ENCODE data around the gene PRDM2.

The PRDM2 gene

GRCh38 chr1:13808729-13809131 is 108.7 kb downstream of the PRDM2 start:
- H3K27me3 ChIP-seq (ENCODE audit: control insufficient read depth, insufficient read depth, low read length, poor library complexity, severe bottlenecking) = no peaks in the 10 kb centered on the region
- no peaks in the 10 kb centered on the region for H3K9me3 ChIP-seq (ENCODE audit: control insufficient read depth, low read length)
- no peak overlapping the region for H3K4me3 ChIP-seq (ENCODE audit: insufficient read depth, low read depth, low read length)
- H3K27ac ChIP-seq (ENCODE audit: insufficient read depth, low read depth, low read length, poor library complexity, severe bottlenecking) = no peak overlapping the region
- WGBS, 2 experiments = 86 to 89% methylated on average over 7 of the region's 7 CpGs
- no peaks in the 10 kb centered on the region for H3K36me3 ChIP-seq (ENCODE audit: control insufficient read depth, insufficient read depth, low read length)
- H3K4me1 ChIP-seq (ENCODE audit: control insufficient read depth, insufficient read depth, low read length) = no peaks in the 10 kb centered on the region

- Histone ChIP-seq H3K9me3 (ENCODE audit: control insufficient read depth, low read length) (no peaks in the 10 kb centered on the region), H3K4me3 (ENCODE audit: insufficient read depth, low read depth, low read length) (no peak overlapping the region), H3K36me3 (ENCODE audit: control insufficient read depth, insufficient read depth, low read length) (no peaks in the 10 kb centered on the region), H3K4me1 (ENCODE audit: control insufficient read depth, insufficient read depth, low read length) (no peaks in the 10 kb centered on the region), H3K27me3 (ENCODE audit: control insufficient read depth, insufficient read depth, low read length, poor library complexity, severe bottlenecking) (no peaks in the 10 kb centered on the region), H3K27ac (ENCODE audit: insufficient read depth, low read depth, low read length, poor library complexity, severe bottlenecking) (no peak overlapping the region)
- 91 to 92% methylated on average over 15 of the region's 15 CpGs for WGBS, 2 experiments
Observed at GRCh38 chr1:13809461-13810159, 109.6 kb downstream of the PRDM2 start.

GRCh38 chr1:13812456-13813397 is 112.7 kb downstream of the PRDM2 start:
- WGBS, 2 experiments = 93% methylated on average over 20 of the region's 20 CpGs
- no peaks in the 10 kb centered on the region for H3K27me3 ChIP-seq (ENCODE audit: control insufficient read depth, insufficient read depth, low read length, poor library complexity, severe bottlenecking)
- H3K9me3 ChIP-seq (ENCODE audit: control insufficient read depth, low read length) = no peaks in the 10 kb centered on the region
- H3K4me1 ChIP-seq (ENCODE audit: control insufficient read depth, insufficient read depth, low read length) = no peaks in the 10 kb centered on the region
- no peaks in the 10 kb centered on the region for H3K36me3 ChIP-seq (ENCODE audit: control insufficient read depth, insufficient read depth, low read length)
- no peak overlapping the region for H3K27ac ChIP-seq (ENCODE audit: insufficient read depth, low read depth, low read length, poor library complexity, severe bottlenecking)
- H3K4me3 ChIP-seq (ENCODE audit: insufficient read depth, low read depth, low read length) = no peak overlapping the region

- Histone ChIP-seq H3K4me1 (ENCODE audit: control insufficient read depth, insufficient read depth, low read length) (no peaks in the 10 kb centered on the region), H3K27me3 (ENCODE audit: control insufficient read depth, insufficient read depth, low read length, poor library complexity, severe bottlenecking) (no peaks in the 10 kb centered on the region), H3K27ac (ENCODE audit: insufficient read depth, low read depth, low read length, poor library complexity, severe bottlenecking) (no peak overlapping the region), H3K36me3 (ENCODE audit: control insufficient read depth, insufficient read depth, low read length) (no peaks in the 10 kb centered on the region), H3K9me3 (ENCODE audit: control insufficient read depth, low read length) (no peaks in the 10 kb centered on the region), H3K4me3 (ENCODE audit: insufficient read depth, low read depth, low read length) (no peak overlapping the region)
- WGBS, 2 experiments = 51 to 52% methylated on average over 17 of the region's 17 CpGs
Observed at GRCh38 chr1:13813398-13814012, 113.5 kb downstream of the PRDM2 start.

- Histone ChIP-seq H3K9me3 (ENCODE audit: control insufficient read depth, low read length) (no peaks in the 10 kb centered on the region), H3K36me3 (ENCODE audit: control insufficient read depth, insufficient read depth, low read length) (no peaks in the 10 kb centered on the region), H3K4me3 (ENCODE audit: insufficient read depth, low read depth, low read length) (no peak overlapping the region), H3K4me1 (ENCODE audit: control insufficient read depth, insufficient read depth, low read length) (no peaks in the 10 kb centered on the region), H3K27ac (ENCODE audit: insufficient read depth, low read depth, low read length, poor library complexity, severe bottlenecking) (no peak overlapping the region), H3K27me3 (ENCODE audit: control insufficient read depth, insufficient read depth, low read length, poor library complexity, severe bottlenecking) (no peaks in the 10 kb centered on the region)
- 90 to 95% methylated on average over 7 of the region's 7 CpGs for WGBS, 2 experiments
Observed at GRCh38 chr1:13814131-13814530, 114.1 kb downstream of the PRDM2 start.

GRCh38 chr1:13816016-13816760 is 116.2 kb downstream of the PRDM2 start:
- no peak overlapping the region for H3K27ac ChIP-seq (ENCODE audit: insufficient read depth, low read depth, low read length, poor library complexity, severe bottlenecking)
- 95 to 96% methylated on average over 16 of the region's 16 CpGs for WGBS, 2 experiments
- H3K9me3 ChIP-seq (ENCODE audit: control insufficient read depth, low read length) = no peaks in the 10 kb centered on the region
- no peaks in the 10 kb centered on the region for H3K4me1 ChIP-seq (ENCODE audit: control insufficient read depth, insufficient read depth, low read length)
- no peak overlapping the region for H3K4me3 ChIP-seq (ENCODE audit: insufficient read depth, low read depth, low read length)
- H3K36me3 ChIP-seq (ENCODE audit: control insufficient read depth, insufficient read depth, low read length) = no peaks in the 10 kb centered on the region
- no peaks in the 10 kb centered on the region for H3K27me3 ChIP-seq (ENCODE audit: control insufficient read depth, insufficient read depth, low read length, poor library complexity, severe bottlenecking)

GRCh38 chr1:13817906-13818305 is 117.9 kb downstream of the PRDM2 start:
- H3K4me1 ChIP-seq (ENCODE audit: control insufficient read depth, insufficient read depth, low read length) = no peaks in the 10 kb centered on the region
- no peaks in the 10 kb centered on the region for H3K27me3 ChIP-seq (ENCODE audit: control insufficient read depth, insufficient read depth, low read length, poor library complexity, severe bottlenecking)
- H3K4me3 ChIP-seq (ENCODE audit: insufficient read depth, low read depth, low read length) = no peak overlapping the region
- no peak overlapping the region for H3K27ac ChIP-seq (ENCODE audit: insufficient read depth, low read depth, low read length, poor library complexity, severe bottlenecking)
- no peaks in the 10 kb centered on the region for H3K36me3 ChIP-seq (ENCODE audit: control insufficient read depth, insufficient read depth, low read length)
- 86 to 89% methylated on average over 6 of the region's 6 CpGs for WGBS, 2 experiments
- no peaks in the 10 kb centered on the region for H3K9me3 ChIP-seq (ENCODE audit: control insufficient read depth, low read length)

- Histone ChIP-seq H3K27ac (ENCODE audit: insufficient read depth, low read depth, low read length, poor library complexity, severe bottlenecking) (no peak overlapping the region), H3K27me3 (ENCODE audit: control insufficient read depth, insufficient read depth, low read length, poor library complexity, severe bottlenecking) (no peaks in the 10 kb centered on the region), H3K4me1 (ENCODE audit: control insufficient read depth, insufficient read depth, low read length) (no peaks in the 10 kb centered on the region), H3K36me3 (ENCODE audit: control insufficient read depth, insufficient read depth, low read length) (no peaks in the 10 kb centered on the region), H3K4me3 (ENCODE audit: insufficient read depth, low read depth, low read length) (no peak overlapping the region), H3K9me3 (ENCODE audit: control insufficient read depth, low read length) (no peaks in the 10 kb centered on the region)
- 94 to 96% methylated on average over 7 of the region's 7 CpGs for WGBS, 2 experiments
Observed at GRCh38 chr1:13818926-13819325, 118.9 kb downstream of the PRDM2 start.

GRCh38 chr1:13819642-13820041 is 119.7 kb downstream of the PRDM2 start:
- H3K9me3 ChIP-seq (ENCODE audit: control insufficient read depth, low read length) = no peaks in the 10 kb centered on the region
- H3K4me1 ChIP-seq (ENCODE audit: control insufficient read depth, insufficient read depth, low read length) = no peaks in the 10 kb centered on the region
- WGBS, 2 experiments = 82 to 87% methylated on average over 5 of the region's 5 CpGs

More at GRCh38 chr1:13819642-13820041, 119.7 kb downstream of the PRDM2 start:
- H3K27ac ChIP-seq (ENCODE audit: insufficient read depth, low read depth, low read length, poor library complexity, severe bottlenecking) = no peak overlapping the region
- H3K4me3 ChIP-seq (ENCODE audit: insufficient read depth, low read depth, low read length) = no peak overlapping the region
- H3K27me3 ChIP-seq (ENCODE audit: control insufficient read depth, insufficient read depth, low read length, poor library complexity, severe bottlenecking) = no peaks in the 10 kb centered on the region
- no peaks in the 10 kb centered on the region for H3K36me3 ChIP-seq (ENCODE audit: control insufficient read depth, insufficient read depth, low read length)
